Astrocyte (in vitro differentiated cells and primary cell): ENCODE results near the gene UHRF1. TPM values are rescaled to one million over a fixed set of nuclear protein-coding genes. Genes with fewer than 3 reads are reported as not detected.

Experiments used
- DNase-seq: peaks from one replicate; pipeline ENCODE4 v3.0.0-alpha.2; 2010; ENCODE audit warnings: low read depth
- FAIRE-seq: peaks from 2 replicates; lab custom pipeline; 2011; peaks lifted over from hg19 to GRCh38; lab: Jason Lieb, UNC
- H2AFZ ChIP-seq: 2 replicates; pipeline ENCODE4 v1.6.0; 2012; ENCODE audit warnings: low read depth, low read length, inconsistent platforms
- H3K27ac ChIP-seq: 2 replicates; pipeline ENCODE4 v1.5.1; 2011; ENCODE audit warnings: low read depth, low read length, inconsistent platforms
- H3K27me3 ChIP-seq: 2 replicates; pipeline ENCODE4 v1.6.0; 2011; ENCODE audit warnings: low read length, inconsistent platforms; ENCODE audit not compliant: insufficient read depth
- H3K36me3 ChIP-seq: 2 replicates; pipeline ENCODE4 v1.5.1; 2011; ENCODE audit warnings: low read length, inconsistent platforms; ENCODE audit not compliant: insufficient read depth
- H3K4me1 ChIP-seq: 2 replicates; pipeline ENCODE4 v1.5.1; 2011; ENCODE audit warnings: low read length, inconsistent platforms; ENCODE audit not compliant: insufficient read depth
- H3K4me2 ChIP-seq: 2 replicates; pipeline ENCODE4 v1.6.0; 2012; ENCODE audit warnings: low read length, inconsistent platforms
- H3K4me3 ChIP-seq: 2 replicates; pipeline ENCODE4 v1.5.1; 2011; ENCODE audit warnings: low read depth, mild to moderate bottlenecking, low read length, inconsistent platforms; ENCODE audit not compliant: insufficient read depth
- H3K79me2 ChIP-seq: 2 replicates; pipeline ENCODE4 v1.6.0; 2012; ENCODE audit warnings: mild to moderate bottlenecking, low read length, inconsistent platforms; ENCODE audit not compliant: insufficient read depth
- H3K9ac ChIP-seq: 2 replicates; pipeline ENCODE4 v1.6.0; 2012; ENCODE audit warnings: mild to moderate bottlenecking, low read length, inconsistent platforms
- H3K9me3 ChIP-seq: 2 replicates; pipeline ENCODE4 v1.5.1; 2012; ENCODE audit warnings: low read depth, mild to moderate bottlenecking, low read length, inconsistent platforms; ENCODE audit not compliant: insufficient read depth
- H4K20me1 ChIP-seq: 2 replicates; pipeline ENCODE4 v1.6.0; 2012; ENCODE audit warnings: low read length, inconsistent platforms; ENCODE audit not compliant: insufficient read depth
- H3K27ac Mint-ChIP-seq: one replicate; pipeline ENCODE4 v1.8.0; 2021; ENCODE audit warnings: mild to moderate bottlenecking, mixed read lengths; ENCODE audit not compliant: unreplicated experiment
- H3K27me3 Mint-ChIP-seq: one replicate; pipeline ENCODE4 v1.8.0; 2021; ENCODE audit warnings: low read depth, mixed read lengths; ENCODE audit not compliant: unreplicated experiment
- H3K36me3 Mint-ChIP-seq: one replicate; pipeline ENCODE4 v1.8.0; 2021; ENCODE audit warnings: low read depth, mixed read lengths; ENCODE audit not compliant: unreplicated experiment
- H3K4me1 Mint-ChIP-seq: one replicate; pipeline ENCODE4 v1.8.0; 2021; ENCODE audit warnings: low read depth, mixed read lengths; ENCODE audit not compliant: unreplicated experiment
- H3K4me3 Mint-ChIP-seq: one replicate; pipeline ENCODE4 v1.8.0; 2021; ENCODE audit warnings: mild to moderate bottlenecking, moderate library complexity, mixed read lengths; ENCODE audit not compliant: unreplicated experiment
- H3K9me3 Mint-ChIP-seq: one replicate; pipeline ENCODE4 v1.8.0; 2021; ENCODE audit warnings: mild to moderate bottlenecking, mixed read lengths; ENCODE audit not compliant: unreplicated experiment
- EZH2 ChIP-seq: IDR thresholded peaks from 2 replicates; pipeline ENCODE4 v1.6.1; 2012; ENCODE audit warnings: mild to moderate bottlenecking, low read length, inconsistent platforms; ENCODE audit not compliant: insufficient read depth
- total RNA-seq: library from RNA; stranded (reverse); gene quantifications from 2 replicates; pipeline ENCODE4 v1.2.1, GENCODE V29; 2021
- TF ChIP-seq, protein P1 (sequence below): IDR thresholded peaks from 2 replicates; pipeline ENCODE4 v1.5.1; 2011; ENCODE audit warnings: low read depth, mild to moderate bottlenecking, inconsistent platforms, low read length, moderate library complexity; ENCODE audit not compliant: insufficient read depth

The UHRF1 gene
- total RNA-seq, 1 donor from 2014 or later: 16.2 TPM

DNA sequence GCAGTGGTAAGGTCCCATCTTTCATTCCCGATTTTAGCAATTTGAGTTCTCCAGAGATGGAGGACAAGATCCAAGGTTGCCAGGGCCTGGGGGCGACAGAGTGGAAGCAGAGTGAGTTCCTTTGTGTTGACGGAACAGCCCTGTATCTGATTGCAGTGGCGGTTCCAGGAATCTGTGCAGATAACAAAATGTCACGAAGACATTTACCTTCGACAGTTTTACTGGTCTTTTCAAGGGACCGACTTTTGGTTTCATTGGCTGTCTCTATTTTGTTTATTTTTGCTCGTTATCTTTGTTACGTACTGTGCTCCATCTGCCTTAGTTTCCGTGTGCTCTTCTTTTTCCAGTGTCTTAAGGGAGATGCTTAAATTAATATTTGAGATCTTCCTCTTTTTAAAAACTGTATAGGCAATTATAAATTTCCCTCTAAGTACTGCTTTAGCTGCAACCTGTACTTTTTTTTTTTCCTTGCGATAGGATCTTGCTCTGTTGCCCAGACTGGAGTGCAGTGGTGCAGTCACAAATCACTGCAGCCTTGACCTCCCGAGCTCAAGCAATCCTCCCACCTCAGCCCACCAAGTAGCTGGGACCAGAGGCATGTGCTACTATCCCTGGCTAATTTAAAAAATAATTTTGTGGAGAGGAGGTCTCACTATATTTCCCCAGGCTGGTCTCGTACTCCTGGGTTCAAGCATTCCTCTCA, 82.8 kb downstream of the UHRF1 start:
- H3K27ac ChIP-seq: no peak overlapping the region
- Mint-ChIP-seq H3K27ac (no peak overlapping the region), H3K27me3 (no peaks in the 10 kb centered on the region), H3K9me3 (no peaks in the 10 kb centered on the region), H3K4me1 (peaks cover 24% of the 10 kb centered on the region), H3K36me3 (peaks cover 4% of the 10 kb centered on the region), H3K4me3 (no peak overlapping the region)
- no peak overlapping the region for H2AFZ ChIP-seq
- H3K4me2 ChIP-seq: no peak overlapping the region
- DNase-seq (no peak), FAIRE-seq (no peak)
- H3K79me2 ChIP-seq: peaks cover 92% of the 10 kb centered on the region
- H3K4me1 ChIP-seq: peaks cover 20% of the 10 kb centered on the region
- no peak overlapping the region for H3K9ac ChIP-seq
- H3K9me3 ChIP-seq: no peaks in the 10 kb centered on the region
- TF ChIP-seq, protein P1, sequence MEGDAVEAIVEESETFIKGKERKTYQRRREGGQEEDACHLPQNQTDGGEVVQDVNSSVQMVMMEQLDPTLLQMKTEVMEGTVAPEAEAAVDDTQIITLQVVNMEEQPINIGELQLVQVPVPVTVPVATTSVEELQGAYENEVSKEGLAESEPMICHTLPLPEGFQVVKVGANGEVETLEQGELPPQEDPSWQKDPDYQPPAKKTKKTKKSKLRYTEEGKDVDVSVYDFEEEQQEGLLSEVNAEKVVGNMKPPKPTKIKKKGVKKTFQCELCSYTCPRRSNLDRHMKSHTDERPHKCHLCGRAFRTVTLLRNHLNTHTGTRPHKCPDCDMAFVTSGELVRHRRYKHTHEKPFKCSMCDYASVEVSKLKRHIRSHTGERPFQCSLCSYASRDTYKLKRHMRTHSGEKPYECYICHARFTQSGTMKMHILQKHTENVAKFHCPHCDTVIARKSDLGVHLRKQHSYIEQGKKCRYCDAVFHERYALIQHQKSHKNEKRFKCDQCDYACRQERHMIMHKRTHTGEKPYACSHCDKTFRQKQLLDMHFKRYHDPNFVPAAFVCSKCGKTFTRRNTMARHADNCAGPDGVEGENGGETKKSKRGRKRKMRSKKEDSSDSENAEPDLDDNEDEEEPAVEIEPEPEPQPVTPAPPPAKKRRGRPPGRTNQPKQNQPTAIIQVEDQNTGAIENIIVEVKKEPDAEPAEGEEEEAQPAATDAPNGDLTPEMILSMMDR: no peak
- no peak for TF ChIP-seq EZH2
- H4K20me1 ChIP-seq: peaks cover 90% of the 10 kb centered on the region
- H3K4me3 ChIP-seq: no peak overlapping the region
- H3K36me3 ChIP-seq: peaks cover 4% of the 10 kb centered on the region
- H3K27me3 ChIP-seq: no peaks in the 10 kb centered on the region

GRCh38 chr19:4993683-4994082, 84.4 kb downstream of the UHRF1 start:
- Histone ChIP-seq H3K9ac (no peak overlapping the region), H3K27ac (no peak overlapping the region), H3K9me3 (no peaks in the 10 kb centered on the region), H3K4me2 (no peak overlapping the region), H3K27me3 (no peaks in the 10 kb centered on the region), H4K20me1 (peaks cover 91% of the 10 kb centered on the region), H3K4me3 (no peak overlapping the region), H3K79me2 (peaks cover 93% of the 10 kb centered on the region), H3K36me3 (peaks cover 5% of the 10 kb centered on the region), H3K4me1 (peaks cover 5% of the 10 kb centered on the region), H2AFZ (no peak overlapping the region)
- Mint-ChIP-seq H3K27me3 (no peaks in the 10 kb centered on the region), H3K4me3 (no peak overlapping the region), H3K9me3 (no peaks in the 10 kb centered on the region), H3K4me1 (peaks cover 9% of the 10 kb centered on the region), H3K36me3 (peaks cover 11% of the 10 kb centered on the region), H3K27ac (no peak overlapping the region)
- DNase-seq (no peak), FAIRE-seq (no peak)
- TF ChIP-seq, protein P1: no peak
- no peak for TF ChIP-seq EZH2

GRCh38 chr19:4996701-4997100, 87.4 kb downstream of the UHRF1 start:
- H3K79me2 ChIP-seq: peaks cover 92% of the 10 kb centered on the region

More at GRCh38 chr19:4996701-4997100, 87.4 kb downstream of the UHRF1 start:
- FAIRE-seq (no peak), DNase-seq (no peak)
- Mint-ChIP-seq H3K4me1 (peaks cover 6% of the 10 kb centered on the region), H3K4me3 (no peak overlapping the region), H3K36me3 (peaks cover 11% of the 10 kb centered on the region), H3K27me3 (no peaks in the 10 kb centered on the region), H3K9me3 (no peaks in the 10 kb centered on the region), H3K27ac (no peak overlapping the region)
- Histone ChIP-seq H3K27me3 (no peaks in the 10 kb centered on the region), H3K9me3 (no peaks in the 10 kb centered on the region), H3K4me2 (no peak overlapping the region), H3K36me3 (peaks cover 5% of the 10 kb centered on the region), H3K27ac (no peak overlapping the region), H3K4me3 (no peak overlapping the region), H3K9ac (no peak overlapping the region), H3K4me1 (peaks cover 4% of the 10 kb centered on the region), H2AFZ (no peak overlapping the region), H4K20me1 (peaks cover 93% of the 10 kb centered on the region)
- no peak for TF ChIP-seq EZH2
- TF ChIP-seq, protein P1: no peak
